GM12865 (cell line): Measurements from ENCODE around the gene SNRPA.
"Not testable (repeated sequence)": the region's sequence is repeated elsewhere in the genome, so short reads cannot be mapped to it uniquely, and the experiment has no call there.

Source experiments
- DNase-seq: peaks from one replicate; pipeline ENCODE4 v3.0.0; 2010; ENCODE audit warnings: low read depth
- H3K4me3 ChIP-seq: 2 replicates; pipeline ENCODE4 v1.5.1; 2011; ENCODE audit warnings: mild to moderate bottlenecking, low read depth, low read length, control low read depth
- TF ChIP-seq, protein P1 (sequence below): IDR thresholded peaks from 2 replicates; pipeline ENCODE4 v1.5.1; 2011; ENCODE audit warnings: low read length, control low read depth, low read depth, inconsistent platforms; ENCODE audit not compliant: insufficient read depth; ENCODE audit errors: missing control alignments

Gene SNRPA

DNA sequence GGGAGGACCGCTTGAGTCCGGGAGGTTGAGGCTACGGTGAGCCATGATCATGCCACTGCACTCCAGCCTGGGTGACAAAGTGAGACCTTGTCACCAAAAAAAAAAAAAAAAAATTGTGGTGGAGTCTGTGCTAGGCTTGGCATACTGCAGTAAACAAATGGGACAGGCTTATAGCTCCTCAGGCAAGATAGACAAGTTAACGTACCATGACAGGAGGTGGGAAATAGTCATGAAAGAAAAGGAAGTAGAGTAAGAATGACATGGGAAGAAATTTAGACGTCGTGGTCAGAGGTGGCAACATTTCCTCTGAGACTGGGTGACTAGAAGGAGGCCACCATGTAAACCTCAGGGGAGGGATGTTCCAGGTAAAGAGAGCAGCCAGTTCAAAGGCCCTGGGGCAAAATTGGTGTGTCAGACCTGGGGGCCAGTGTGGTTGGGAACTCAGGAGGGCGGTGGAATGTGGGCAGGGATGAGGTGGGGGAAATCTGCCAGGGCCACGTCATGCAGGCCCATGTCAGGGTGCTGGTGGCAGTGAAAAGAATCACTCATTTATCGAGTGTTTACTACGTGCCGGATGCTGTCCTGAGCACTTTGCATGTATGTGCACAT lies 5.6 kb downstream of the SNRPA start:
- no peak overlapping the region for H3K4me3 ChIP-seq
- TF ChIP-seq, protein P1, sequence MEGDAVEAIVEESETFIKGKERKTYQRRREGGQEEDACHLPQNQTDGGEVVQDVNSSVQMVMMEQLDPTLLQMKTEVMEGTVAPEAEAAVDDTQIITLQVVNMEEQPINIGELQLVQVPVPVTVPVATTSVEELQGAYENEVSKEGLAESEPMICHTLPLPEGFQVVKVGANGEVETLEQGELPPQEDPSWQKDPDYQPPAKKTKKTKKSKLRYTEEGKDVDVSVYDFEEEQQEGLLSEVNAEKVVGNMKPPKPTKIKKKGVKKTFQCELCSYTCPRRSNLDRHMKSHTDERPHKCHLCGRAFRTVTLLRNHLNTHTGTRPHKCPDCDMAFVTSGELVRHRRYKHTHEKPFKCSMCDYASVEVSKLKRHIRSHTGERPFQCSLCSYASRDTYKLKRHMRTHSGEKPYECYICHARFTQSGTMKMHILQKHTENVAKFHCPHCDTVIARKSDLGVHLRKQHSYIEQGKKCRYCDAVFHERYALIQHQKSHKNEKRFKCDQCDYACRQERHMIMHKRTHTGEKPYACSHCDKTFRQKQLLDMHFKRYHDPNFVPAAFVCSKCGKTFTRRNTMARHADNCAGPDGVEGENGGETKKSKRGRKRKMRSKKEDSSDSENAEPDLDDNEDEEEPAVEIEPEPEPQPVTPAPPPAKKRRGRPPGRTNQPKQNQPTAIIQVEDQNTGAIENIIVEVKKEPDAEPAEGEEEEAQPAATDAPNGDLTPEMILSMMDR, result no peak

DNA sequence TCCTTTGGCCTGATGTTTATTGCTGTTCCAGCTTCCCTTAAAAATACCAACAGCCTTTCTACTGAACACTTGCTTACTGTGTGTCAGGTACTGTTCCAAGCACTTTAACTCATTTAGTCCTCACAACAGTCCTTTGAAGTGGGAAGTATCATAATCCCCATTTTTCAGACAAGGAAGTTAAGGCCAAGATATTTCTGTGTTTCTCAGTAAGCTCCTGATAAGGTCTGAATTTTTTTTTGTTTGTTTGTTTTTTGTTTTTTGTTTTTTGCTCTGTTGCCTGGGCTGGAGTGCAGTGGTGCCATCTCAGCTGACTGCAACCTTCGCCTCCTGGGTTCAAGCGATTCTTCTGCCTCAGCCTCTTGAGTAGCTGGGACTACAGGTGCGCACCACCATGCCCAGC lies 7.5 kb downstream of the SNRPA start:
- no peak for DNase-seq
- no peak overlapping the region for H3K4me3 ChIP-seq
- TF ChIP-seq, protein P1, result no peak

More for the DNA sequence above, 5.6 kb downstream of the SNRPA start:
- no peak for DNase-seq

DNA sequence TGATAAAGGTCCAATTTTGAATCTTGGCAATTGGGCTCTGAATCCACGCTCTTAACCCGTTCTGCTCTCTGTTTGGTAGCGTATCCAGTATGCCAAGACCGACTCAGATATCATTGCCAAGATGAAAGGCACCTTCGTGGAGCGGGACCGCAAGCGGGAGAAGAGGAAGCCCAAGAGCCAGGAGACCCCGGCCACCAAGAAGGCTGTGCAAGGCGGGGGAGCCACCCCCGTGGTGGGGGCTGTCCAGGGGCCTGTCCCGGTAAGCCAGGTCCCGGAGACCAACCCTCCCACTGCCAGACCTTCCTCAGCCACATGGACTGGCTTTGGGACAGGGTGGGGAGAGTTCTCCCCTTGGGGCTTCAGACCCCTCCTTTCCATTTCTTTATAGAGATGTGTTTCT lies 8.3 kb downstream of the SNRPA start:
- TF ChIP-seq, protein P1, result no peak
- H3K4me3 ChIP-seq, result no peak overlapping the region
- DNase-seq, result no peak

DNA sequence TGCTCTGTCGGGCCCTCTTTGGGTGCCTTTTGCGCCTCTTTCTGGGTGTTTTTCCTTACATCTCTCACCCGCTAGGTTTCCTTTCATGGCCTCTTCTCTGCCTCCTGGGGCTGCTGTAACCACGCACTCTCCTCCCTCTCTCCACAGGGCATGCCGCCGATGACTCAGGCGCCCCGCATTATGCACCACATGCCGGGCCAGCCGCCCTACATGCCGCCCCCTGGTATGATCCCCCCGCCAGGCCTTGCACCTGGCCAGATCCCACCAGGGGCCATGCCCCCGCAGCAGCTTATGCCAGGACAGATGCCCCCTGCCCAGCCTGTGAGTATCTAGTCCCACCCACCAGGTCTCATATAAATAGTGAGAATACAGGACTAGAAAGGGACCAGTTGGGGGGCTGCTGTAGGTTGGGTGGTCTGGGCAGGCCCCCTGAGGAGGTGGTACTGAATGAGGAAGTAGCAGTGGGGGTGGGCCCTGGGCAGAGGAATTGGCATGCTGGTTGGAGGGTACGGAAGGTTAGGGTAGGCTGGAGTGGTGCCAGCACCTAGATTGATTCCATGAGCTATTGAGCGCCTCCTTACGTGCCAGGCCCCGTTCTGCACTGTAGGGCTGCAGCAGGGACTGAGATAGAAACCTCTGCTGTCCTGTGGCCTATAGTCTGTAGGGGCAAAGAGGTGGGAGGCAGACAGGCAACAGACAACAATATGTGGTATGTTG lies 11.9 kb downstream of the SNRPA start:
- DNase-seq, result no peak
- TF ChIP-seq, protein P1, result no peak
- no peak overlapping the region for H3K4me3 ChIP-seq

DNA sequence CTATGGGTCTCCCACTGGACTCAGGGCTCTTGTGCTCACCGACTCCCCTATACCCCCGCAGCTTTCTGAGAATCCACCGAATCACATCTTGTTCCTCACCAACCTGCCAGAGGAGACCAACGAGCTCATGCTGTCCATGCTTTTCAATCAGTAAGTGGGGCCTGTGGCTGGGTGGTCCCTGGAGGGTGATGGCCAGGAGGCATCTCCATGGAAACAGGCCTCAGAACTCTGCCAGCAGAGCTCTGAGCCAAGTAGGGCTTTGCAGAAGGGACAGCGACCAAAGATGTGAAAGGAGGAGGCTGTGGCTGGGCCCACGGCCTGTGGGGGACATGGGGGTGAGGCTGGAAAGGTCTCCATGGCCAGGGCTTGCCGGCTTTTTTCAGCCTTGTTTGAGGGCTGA lies 12.5 kb downstream of the SNRPA start:
- no peak for DNase-seq
- TF ChIP-seq, protein P1, result no peak
- H3K4me3 ChIP-seq, result no peak overlapping the region

DNA sequence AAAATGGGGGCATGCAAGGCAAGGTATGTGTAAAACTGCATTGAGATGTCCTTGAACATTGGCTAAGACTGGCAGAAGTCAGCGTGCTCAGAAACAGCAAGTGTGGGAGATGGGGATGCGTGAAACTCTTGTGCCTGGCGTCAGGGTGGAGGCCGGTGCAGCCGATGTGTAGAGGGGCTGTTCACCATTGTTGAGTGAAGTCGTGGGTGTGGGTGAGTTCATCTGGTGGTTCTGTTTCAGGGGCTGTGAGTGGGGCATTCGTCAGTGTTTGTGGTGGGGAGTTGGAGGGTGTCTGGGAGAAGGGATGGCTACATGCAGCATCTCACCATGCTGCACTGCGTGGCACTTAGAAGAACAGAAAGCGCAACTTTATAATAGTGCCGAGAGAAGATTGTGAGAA lies 13.0 kb downstream of the SNRPA start:
- H3K4me3 ChIP-seq, result no peak overlapping the region
- TF ChIP-seq, protein P1, result no peak
- no peak for DNase-seq

DNA sequence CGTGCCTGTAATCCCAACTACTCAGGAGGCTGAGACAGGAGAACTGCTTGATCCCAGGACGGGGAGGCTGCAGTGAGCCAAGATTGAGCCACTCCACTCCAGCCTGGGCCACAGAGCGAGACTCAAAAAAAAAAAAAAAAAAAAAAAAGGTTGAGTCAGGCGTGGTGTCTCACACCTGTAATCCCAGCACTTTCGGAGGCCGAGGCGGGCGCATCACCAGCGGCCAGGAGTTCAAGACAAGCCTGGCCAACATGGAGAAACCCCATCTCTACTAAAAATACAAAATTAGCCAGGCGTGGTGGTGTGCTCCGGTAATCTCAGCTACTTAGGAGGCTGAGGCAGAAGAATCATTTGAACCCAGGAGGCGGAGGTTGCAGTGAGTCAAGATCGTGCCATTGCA lies 15.4 kb downstream of the SNRPA start:
- DNase-seq, H3K4me3 ChIP-seq: not testable (repeated sequence)
